ENCODE results near the gene GABRA5.
"Not testable (repeated sequence)": the region's sequence is repeated elsewhere in the genome, so short reads cannot be mapped to it uniquely, and the experiment has no call there.

GABRA5 gene

DNA sequence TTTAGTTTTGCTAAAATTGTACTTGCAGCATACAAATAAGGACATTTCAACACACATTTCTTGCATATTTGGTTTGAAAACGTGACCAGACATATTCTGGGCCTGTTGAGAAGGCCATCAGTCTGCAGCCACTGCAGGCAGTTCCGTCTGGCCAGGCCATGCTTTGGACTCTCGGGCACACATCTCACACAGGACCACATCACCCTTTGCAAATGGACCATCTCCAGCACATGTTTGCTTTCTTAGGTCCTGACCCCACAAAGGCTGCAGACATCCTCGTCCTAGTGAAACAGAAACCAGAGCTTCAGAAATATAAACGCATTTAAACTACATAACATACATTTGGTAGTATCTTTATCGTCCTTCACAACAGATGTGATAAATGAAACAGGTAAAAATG is 24.1 kb downstream of the GABRA5 start:
- no peak overlapping the region for H3K4me3 Mint-ChIP-seq
- no peaks in the 10 kb centered on the region for H3K4me1 Mint-ChIP-seq
- no peaks in the 10 kb centered on the region for H3K9me3 Mint-ChIP-seq
- no peak overlapping the region for H3K27ac Mint-ChIP-seq
- peaks cover 8% of the 10 kb centered on the region for H3K27me3 Mint-ChIP-seq
- no peaks in the 10 kb centered on the region for H3K36me3 Mint-ChIP-seq

DNA sequence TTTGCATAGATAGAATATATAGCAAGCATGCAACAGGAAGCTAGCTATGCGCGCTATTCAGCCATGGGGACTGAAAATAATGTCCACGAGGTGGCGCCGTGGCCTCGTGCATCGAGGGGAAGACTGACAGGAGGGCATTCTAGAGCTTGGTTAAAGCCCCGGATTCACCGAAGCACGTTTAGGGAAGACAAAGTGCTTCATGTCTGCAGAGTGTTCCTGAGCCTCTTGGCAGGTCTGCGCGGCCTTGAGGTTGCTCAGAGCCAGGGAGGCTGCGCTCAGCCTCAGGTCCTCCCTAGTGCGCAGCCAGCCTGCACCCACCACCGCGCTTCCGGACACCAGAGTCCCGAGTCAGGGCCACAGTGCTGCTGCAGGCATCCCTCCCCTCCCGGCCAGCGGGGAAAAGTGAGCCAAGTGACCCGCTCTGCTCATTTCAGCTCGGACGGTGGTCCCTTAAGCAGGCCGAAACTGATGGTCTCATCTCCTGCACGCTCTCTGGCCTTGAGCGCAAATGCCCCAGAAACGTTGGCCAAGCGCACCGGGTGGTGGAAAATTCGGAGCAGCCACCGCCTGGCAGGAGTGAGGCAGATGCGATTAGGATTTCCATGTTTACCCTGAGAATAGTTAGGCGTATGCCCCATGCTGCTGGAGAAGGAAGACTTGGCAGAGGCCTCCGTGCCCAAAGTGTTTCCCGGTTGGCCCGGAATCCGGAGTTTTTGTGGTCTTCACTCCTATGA is 24.8 kb downstream of the GABRA5 start:
- Mint-ChIP-seq H3K27me3 (peaks cover 8% of the 10 kb centered on the region), H3K36me3 (no peaks in the 10 kb centered on the region), H3K4me1 (no peaks in the 10 kb centered on the region), H3K4me3 (no peak overlapping the region), H3K27ac (no peak overlapping the region), H3K9me3 (no peaks in the 10 kb centered on the region)

DNA sequence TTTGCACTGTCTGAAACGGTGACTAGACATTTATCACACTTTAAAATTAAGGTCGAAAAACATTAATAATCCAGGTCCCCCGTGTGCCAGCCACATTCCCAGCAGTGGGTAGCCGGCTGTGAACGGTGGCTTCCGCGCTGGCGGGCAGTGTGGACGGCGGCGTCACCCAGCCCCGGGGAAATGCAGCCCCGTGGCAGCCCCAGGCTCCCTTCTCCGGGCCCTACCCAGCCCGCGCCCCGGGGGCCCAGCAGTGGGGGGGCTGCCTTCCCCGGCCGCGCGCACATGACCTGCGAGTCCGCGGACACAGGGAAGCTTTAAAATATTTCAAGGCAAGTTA is 25.3 kb downstream of the GABRA5 start:
- Mint-ChIP-seq H3K9me3 (no peaks in the 10 kb centered on the region), H3K4me3 (no peak overlapping the region), H3K27ac (no peak overlapping the region), H3K36me3 (no peaks in the 10 kb centered on the region), H3K27me3 (peaks cover 8% of the 10 kb centered on the region), H3K4me1 (no peaks in the 10 kb centered on the region)

DNA sequence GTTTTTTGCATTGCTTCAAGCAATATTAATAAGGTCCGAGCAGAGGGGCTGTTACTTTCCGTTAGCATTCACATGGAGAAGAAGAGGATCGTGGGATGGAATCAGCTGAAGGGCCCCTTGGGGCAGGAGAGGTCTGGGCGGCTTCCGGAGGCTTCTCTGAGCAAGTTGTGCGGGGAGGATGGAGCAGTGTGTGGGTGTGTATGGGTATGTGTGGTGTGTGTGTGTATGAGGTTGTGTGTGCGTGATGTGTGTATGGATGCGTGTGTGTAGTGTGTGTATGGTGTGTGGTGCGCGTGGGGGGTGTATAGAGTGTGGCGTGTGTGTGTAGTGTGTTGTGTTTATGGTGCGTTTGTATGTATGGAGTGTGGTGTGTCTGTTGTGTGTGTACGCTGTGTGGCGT is 25.8 kb downstream of the GABRA5 start:
- Mint-ChIP-seq H3K36me3 (no peaks in the 10 kb centered on the region), H3K27ac (no peak overlapping the region), H3K4me3 (no peak overlapping the region), H3K4me1 (no peaks in the 10 kb centered on the region), H3K27me3 (peaks cover 8% of the 10 kb centered on the region), H3K9me3 (no peaks in the 10 kb centered on the region)

DNA sequence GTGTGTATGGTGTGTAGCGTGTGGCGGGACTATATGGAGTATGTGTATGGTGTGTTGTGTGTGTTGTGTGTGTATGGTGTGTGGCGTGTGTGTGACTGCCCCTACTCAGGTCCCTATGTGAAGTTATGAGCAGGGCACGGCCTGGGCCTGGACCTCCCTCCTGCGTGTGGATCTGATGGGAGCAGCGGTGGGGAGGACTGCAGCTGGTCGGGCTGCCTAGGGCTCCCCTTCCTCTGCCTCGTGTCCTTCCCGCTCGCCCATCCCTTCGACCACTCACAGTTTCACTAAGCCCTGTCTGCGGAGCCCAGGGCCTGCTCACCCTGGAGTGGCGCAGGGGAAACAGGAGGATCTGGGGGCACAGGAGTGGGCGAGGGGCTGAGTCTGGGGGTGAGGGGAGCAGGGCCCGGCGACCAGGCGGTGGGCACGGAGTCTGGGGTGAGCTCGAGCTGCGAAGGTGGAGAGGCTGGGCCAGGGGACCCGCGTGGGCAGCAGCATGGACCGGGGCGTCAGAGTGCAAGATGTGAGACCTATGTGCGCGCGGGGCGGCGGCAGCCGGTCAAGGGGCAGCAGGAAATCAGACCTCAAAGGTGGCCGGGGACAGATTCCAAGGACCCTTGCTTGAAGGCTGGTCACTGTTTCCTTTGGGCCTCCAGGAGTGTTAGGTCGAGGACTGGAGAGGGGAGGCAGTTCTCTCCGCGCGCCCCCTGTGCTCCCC is 26.6 kb downstream of the GABRA5 start:
- H3K4me3 Mint-ChIP-seq, result no peak overlapping the region
- H3K27me3 Mint-ChIP-seq, result peaks cover 8% of the 10 kb centered on the region
- H3K9me3 Mint-ChIP-seq, result no peaks in the 10 kb centered on the region
- no peaks in the 10 kb centered on the region for H3K4me1 Mint-ChIP-seq
- no peaks in the 10 kb centered on the region for H3K36me3 Mint-ChIP-seq
- no peak overlapping the region for H3K27ac Mint-ChIP-seq

DNA sequence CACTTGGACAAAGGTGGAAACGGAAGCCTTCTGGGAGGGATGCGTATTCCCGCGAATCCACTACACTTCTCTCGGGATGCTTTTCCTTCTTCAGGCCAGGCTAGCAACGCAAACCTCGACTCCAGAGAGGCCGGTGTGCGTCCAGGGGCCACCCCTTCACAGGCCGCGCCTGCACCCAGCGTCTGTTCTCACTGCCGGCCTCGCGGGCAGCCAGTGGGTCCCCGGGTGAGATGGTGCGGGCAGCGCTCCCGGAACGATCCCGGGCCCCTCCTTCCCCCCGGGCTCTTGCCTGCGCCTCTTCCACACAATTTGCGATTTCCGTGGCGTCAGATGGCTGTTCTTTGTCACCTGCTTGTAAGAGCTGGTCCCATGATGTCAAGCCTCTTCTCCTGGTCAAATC is 27.3 kb downstream of the GABRA5 start:
- peaks cover 8% of the 10 kb centered on the region for H3K27me3 Mint-ChIP-seq
- H3K9me3 Mint-ChIP-seq, result no peaks in the 10 kb centered on the region
- no peak overlapping the region for H3K4me3 Mint-ChIP-seq
- H3K36me3 Mint-ChIP-seq, result no peaks in the 10 kb centered on the region
- no peak overlapping the region for H3K27ac Mint-ChIP-seq
- H3K4me1 Mint-ChIP-seq, result no peaks in the 10 kb centered on the region

DNA sequence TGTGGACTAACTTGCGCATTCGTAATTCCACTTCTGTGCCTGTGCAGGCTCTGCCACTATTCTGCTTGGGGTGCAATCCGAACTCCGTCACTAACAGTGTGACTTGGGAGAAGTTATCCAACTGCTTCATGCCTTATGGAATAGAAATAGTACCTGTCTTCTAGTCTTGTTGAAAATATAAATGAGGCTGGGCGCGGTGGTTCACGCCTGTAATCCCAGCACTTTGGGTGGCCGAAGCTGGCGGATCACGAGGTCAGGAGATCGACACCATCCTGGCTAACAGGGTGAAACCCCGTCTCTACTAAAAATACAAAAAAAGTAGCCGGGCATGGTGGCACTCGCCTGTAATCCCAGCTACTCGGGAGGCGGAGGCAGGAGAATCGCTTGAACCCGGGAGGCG is 28.5 kb downstream of the GABRA5 start:
- not testable (repeated sequence) for H3K27me3 Mint-ChIP-seq, H3K9me3 Mint-ChIP-seq, H3K4me1 Mint-ChIP-seq, H3K4me3 Mint-ChIP-seq, H3K36me3 Mint-ChIP-seq, H3K27ac Mint-ChIP-seq

DNA sequence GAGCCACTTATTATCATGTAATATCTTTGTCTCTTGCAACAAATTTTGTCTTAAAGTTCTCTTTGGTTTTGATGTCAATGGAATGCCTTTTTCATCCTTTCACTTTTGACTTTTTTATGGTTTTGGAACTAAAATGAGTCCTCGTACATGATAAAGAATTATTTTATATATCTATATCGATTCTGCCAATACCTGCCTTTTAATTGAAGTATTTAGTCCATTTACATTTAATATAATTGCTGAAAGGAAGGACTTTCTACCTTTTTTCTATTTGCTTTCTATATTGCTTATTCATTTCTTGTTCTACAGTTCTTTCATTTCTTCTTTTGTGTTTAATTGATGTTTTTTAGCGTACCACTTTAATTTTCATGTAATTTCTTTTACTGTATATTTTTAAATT is 32.8 kb downstream of the GABRA5 start:
- Mint-ChIP-seq H3K36me3 (no peaks in the 10 kb centered on the region), H3K9me3 (peaks cover 22% of the 10 kb centered on the region), H3K27ac (no peak overlapping the region), H3K4me1 (no peaks in the 10 kb centered on the region), H3K4me3 (no peak overlapping the region), H3K27me3 (no peaks in the 10 kb centered on the region)

DNA sequence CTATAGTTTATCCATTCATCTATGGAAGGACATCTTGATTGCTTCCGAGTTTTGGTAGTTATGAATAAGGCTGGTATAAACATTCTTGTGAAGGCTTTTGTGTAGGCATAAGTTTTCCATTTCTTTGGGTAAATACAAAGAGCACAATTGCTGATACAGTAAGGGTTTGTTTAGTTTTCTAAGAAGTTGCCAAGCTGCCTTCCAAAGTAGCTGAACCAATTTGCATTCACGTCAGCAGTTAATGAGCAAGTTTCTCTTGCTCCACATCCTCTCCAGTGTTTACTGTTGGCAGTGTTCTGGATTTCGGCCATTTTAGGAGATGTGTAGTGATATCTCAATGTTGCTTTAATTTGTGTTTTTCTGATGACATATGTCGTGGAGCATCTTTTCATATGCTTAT is 34.2 kb downstream of the GABRA5 start:
- peaks cover 2% of the 10 kb centered on the region for H3K36me3 Mint-ChIP-seq
- no peak overlapping the region for H3K27ac Mint-ChIP-seq
- H3K4me1 Mint-ChIP-seq, result no peaks in the 10 kb centered on the region
- H3K27me3 Mint-ChIP-seq, result no peaks in the 10 kb centered on the region
- no peak overlapping the region for H3K4me3 Mint-ChIP-seq
- H3K9me3 Mint-ChIP-seq, result peaks cover 30% of the 10 kb centered on the region

DNA sequence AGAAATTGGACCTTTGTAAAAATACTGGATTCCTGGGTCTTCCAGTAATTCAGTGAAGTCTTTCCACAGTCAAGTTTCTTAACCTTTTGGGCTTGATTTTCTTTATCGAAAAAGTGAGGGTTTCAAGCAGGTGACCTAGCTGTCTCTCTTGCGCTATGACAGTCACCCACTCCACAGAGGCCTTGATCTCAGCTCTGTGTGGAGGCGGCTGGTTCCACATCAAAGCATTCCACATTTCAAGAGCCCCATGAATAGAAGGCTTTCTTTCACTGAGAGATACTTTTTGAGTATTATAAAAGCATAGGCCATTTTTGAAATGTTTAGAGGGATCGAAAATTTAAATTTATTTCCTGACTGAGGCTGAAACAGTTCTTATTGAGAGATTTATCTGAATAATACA is 43.9 kb downstream of the GABRA5 start:
- Mint-ChIP-seq H3K4me1 (no peaks in the 10 kb centered on the region), H3K4me3 (no peak overlapping the region), H3K27ac (no peak overlapping the region), H3K9me3 (peaks cover 13% of the 10 kb centered on the region), H3K27me3 (no peaks in the 10 kb centered on the region), H3K36me3 (peaks cover 2% of the 10 kb centered on the region)

DNA sequence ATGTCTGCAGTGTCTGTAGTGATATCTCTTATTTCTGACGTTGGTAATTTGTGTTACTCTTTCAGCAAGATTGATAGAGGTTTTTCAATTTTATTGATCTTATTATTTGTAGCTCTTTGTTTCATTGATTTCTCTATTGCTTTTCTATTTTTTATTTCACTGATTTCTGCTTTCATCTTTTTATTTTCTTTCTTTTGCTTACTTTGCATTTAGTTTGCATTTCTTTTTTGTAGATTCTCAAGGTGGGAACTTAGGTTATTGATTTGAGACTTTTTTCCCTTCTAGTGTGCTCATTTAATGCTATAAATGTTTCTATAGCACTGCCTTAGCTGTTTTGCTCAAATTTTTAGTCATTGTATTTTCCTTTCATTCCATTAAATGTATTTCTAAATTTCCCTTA is 54.6 kb downstream of the GABRA5 start:
- no peak overlapping the region for H3K27ac Mint-ChIP-seq
- H3K27me3 Mint-ChIP-seq, result no peaks in the 10 kb centered on the region
- no peaks in the 10 kb centered on the region for H3K9me3 Mint-ChIP-seq
- H3K4me1 Mint-ChIP-seq, result no peaks in the 10 kb centered on the region
- H3K4me3 Mint-ChIP-seq, result no peak overlapping the region
- H3K36me3 Mint-ChIP-seq, result peaks cover 2% of the 10 kb centered on the region

DNA sequence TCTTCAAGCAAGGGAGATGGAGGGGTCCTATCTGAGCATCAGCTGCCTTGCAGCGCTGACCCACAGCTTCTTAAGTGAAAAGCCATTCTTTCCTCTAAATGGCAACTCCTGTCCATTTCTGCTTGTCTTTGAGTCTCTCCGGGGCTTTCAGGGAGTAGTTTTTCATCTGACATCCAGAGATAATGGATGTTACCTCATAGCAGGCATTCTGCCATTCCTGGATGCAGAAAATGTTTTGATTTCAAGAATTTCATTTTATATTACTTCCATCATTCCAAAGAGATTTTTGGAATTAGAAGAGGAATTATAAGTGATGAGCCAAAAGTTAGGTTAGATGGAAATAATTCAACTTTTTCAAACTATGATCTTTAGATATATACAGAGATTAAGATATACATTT is 59.2 kb downstream of the GABRA5 start:
- no peaks in the 10 kb centered on the region for H3K4me1 Mint-ChIP-seq
- H3K36me3 Mint-ChIP-seq, result no peaks in the 10 kb centered on the region
- no peak overlapping the region for H3K4me3 Mint-ChIP-seq
- H3K9me3 Mint-ChIP-seq, result no peaks in the 10 kb centered on the region
- H3K27ac Mint-ChIP-seq, result no peak overlapping the region
- H3K27me3 Mint-ChIP-seq, result no peaks in the 10 kb centered on the region

DNA sequence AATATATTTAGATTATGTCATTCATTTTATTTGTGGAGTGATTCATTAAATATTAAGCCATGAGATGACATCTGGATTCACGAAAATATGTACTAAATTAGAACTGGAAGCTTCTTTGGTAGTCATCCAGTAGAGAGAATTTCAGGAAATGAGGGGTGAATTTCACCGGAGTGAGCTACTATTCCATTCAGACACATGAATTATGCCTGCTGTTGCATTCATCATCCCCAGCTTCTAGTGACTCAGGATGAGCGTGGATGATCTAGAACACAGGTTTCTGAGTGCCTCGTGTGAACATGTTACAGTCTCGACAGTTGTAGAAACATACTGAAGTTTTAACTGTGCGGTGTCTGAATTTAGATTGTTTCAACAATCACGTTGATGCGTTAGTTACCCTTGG is 61.2 kb downstream of the GABRA5 start:
- peaks cover 6% of the 10 kb centered on the region for H3K9me3 Mint-ChIP-seq
- H3K27me3 Mint-ChIP-seq, result no peaks in the 10 kb centered on the region
- H3K36me3 Mint-ChIP-seq, result no peaks in the 10 kb centered on the region
- H3K27ac Mint-ChIP-seq, result no peak overlapping the region
- no peaks in the 10 kb centered on the region for H3K4me1 Mint-ChIP-seq
- no peak overlapping the region for H3K4me3 Mint-ChIP-seq

DNA sequence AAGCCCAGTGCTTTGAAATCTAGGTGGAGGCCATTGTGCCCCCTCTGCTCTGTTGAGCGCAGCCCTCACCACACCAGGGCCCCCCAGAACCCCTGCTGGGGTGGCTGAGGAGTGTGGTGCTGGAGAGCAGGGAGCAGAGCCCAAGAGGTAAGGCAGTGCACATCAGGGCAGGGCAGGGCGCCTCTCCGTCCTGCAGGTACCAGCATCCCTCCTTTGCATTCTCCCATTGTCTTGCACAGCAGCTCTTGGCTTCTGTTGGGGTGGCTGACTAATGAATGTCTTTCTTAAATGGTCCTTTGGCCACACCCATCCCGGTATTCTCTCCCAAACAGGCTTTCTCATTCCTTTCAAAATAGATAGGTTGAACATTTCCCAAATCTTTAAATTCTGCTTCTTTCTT is 62.7 kb downstream of the GABRA5 start:
- peaks cover 9% of the 10 kb centered on the region for H3K9me3 Mint-ChIP-seq
- H3K27ac Mint-ChIP-seq, result no peak overlapping the region
- H3K36me3 Mint-ChIP-seq, result no peaks in the 10 kb centered on the region
- H3K4me3 Mint-ChIP-seq, result no peak overlapping the region
- no peaks in the 10 kb centered on the region for H3K27me3 Mint-ChIP-seq
- H3K4me1 Mint-ChIP-seq, result no peaks in the 10 kb centered on the region

DNA sequence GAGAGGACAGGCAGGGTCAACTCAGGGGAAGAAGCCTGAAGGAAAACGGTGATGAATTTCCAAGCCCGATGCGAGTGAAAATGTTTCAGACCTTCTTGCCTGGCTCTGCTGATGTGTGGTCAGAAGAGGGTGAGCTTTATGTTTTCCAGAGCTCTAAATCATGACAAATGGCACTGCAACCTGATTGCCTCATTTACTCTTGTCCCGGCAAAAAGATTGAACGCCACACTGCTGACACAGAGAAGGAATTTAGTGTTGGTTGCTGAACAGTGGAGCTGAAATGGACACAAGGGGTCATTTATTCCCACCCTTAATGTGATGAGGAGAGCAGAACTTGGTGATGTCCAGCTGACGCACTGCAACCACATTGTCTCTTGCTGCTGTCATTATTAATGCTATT is 68.0 kb downstream of the GABRA5 start:
- H3K27me3 Mint-ChIP-seq, result no peaks in the 10 kb centered on the region
- no peaks in the 10 kb centered on the region for H3K36me3 Mint-ChIP-seq
- H3K4me1 Mint-ChIP-seq, result no peaks in the 10 kb centered on the region
- H3K9me3 Mint-ChIP-seq, result peaks cover 9% of the 10 kb centered on the region
- H3K4me3 Mint-ChIP-seq, result no peak overlapping the region
- no peak overlapping the region for H3K27ac Mint-ChIP-seq

DNA sequence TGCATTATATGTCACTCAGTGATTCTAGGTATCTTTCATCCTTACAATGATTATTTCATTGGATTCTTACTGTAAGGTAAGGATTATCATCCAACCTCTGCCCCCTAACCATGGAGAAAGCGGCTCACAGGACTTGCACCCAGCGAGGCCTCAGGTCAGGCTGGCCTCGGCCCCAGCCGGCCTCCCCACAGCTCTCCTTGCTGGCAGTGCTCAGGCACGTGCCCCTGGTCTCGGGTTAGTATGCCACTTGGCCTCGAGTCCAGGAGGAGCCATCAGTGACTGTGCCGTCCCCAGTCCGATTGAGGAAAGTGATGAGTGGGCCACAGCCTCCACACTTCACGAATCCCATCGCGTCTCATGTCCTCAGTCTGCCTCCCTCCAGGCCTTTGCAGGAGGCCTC is 68.5 kb downstream of the GABRA5 start:
- no peaks in the 10 kb centered on the region for H3K4me1 Mint-ChIP-seq
- no peak overlapping the region for H3K27ac Mint-ChIP-seq
- H3K4me3 Mint-ChIP-seq, result no peak overlapping the region
- H3K36me3 Mint-ChIP-seq, result no peaks in the 10 kb centered on the region
- H3K27me3 Mint-ChIP-seq, result no peaks in the 10 kb centered on the region
- peaks cover 9% of the 10 kb centered on the region for H3K9me3 Mint-ChIP-seq

DNA sequence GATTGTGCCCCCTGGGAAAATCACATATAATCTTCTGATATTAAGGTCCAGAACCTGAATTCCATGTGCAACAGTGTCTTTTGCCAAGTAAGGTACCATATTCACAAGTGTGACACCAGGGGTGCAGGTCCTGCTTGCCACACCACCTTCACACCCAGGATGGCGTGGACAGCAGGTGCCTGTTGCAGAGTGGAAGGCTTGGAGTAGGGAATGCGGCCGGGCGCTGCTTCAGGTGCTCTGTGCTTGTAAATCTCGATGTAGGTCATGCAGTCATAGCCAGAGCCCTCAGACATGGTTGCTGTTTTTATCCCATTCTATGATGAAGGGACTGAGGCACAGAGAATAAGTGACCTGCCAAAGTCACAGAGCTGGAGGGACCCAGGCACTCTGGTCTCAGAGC is 69.6 kb downstream of the GABRA5 start:
- no peaks in the 10 kb centered on the region for H3K36me3 Mint-ChIP-seq
- no peak overlapping the region for H3K4me3 Mint-ChIP-seq
- no peaks in the 10 kb centered on the region for H3K4me1 Mint-ChIP-seq
- H3K9me3 Mint-ChIP-seq, result peaks cover 7% of the 10 kb centered on the region
- no peak overlapping the region for H3K27ac Mint-ChIP-seq
- H3K27me3 Mint-ChIP-seq, result no peaks in the 10 kb centered on the region

All from activated naive CD4-positive, alpha-beta T cell treated with anti-CD3 and anti-CD28 coated beads, Interleukin-2, amount 50 U/mL, for 24 hours (primary cell).